Right ventricle myocardium inferior (tissue), 1 donor: Measurements from ENCODE around the gene NHEJ1. TPM values are rescaled to one million over a fixed set of nuclear protein-coding genes. Genes with fewer than 3 reads are reported as not detected.

Experiments
- ATAC-seq: fragments of 200-7000 bp; cut with Tn5 transposase; one replicate; pipeline ENCODE4 v1.9.1; 2020; ENCODE audit warnings: mild to moderate bottlenecking, moderate library complexity
- DNase-seq: peaks from one replicate; pipeline ENCODE4 v3.0.0; 2021; ENCODE audit errors: missing footprints
- intact Hi-C: fragments of 100-400 bp; cut with DNase I; formaldehyde crosslinking; loops from one replicate; pipeline ENCODE4 v1.11.0; 2022
- total RNA-seq: library from RNA; stranded (reverse); fragmentation: NEBNext Ultra II Directional; extraction: Animal tissue kit (Norgen Biotek cat#: 25700); gene quantifications from one replicate; pipeline ENCODE4 v1.2.1, GENCODE V29; 2021
- donor health status: DM: no; HTN: yes; CAD: no; lungs with severe emphysema.

The NHEJ1 gene
- total RNA-seq, 1 donor from 2014 or later: 9.7 TPM

GRCh38 chr2:219078951-219079350 is 81.7 kb downstream of the NHEJ1 start:
- ATAC-seq: no peak

GRCh38 chr2:219078126-219078525 is 82.5 kb downstream of the NHEJ1 start:
- intact Hi-C loops: no loop called here
- DNase-seq: no peak
- ATAC-seq: no peak

More at GRCh38 chr2:219078951-219079350, 81.7 kb downstream of the NHEJ1 start:
- no peak for DNase-seq
- intact Hi-C loops: no loop called here

GRCh38 chr2:219076253-219076652 is 84.4 kb downstream of the NHEJ1 start:
- ATAC-seq: no peak
- intact Hi-C loops: no loop called here
- DNase-seq: no peak

GRCh38 chr2:219073413-219074129 is 87.0 kb downstream of the NHEJ1 start:
- intact Hi-C loops: no loop called here
- no peak for ATAC-seq

GRCh38 chr2:219072741-219073250 is 87.8 kb downstream of the NHEJ1 start:
- ATAC-seq: no peak
- DNase-seq: no peak
- intact Hi-C loops: loop anchor here (1.0 kb wide), 1 partner anchor 47 kb away; no protein-coding TSS in a partner anchor

More at GRCh38 chr2:219073413-219074129, 87.0 kb downstream of the NHEJ1 start:
- no peak for DNase-seq

GRCh38 chr2:219071131-219071816 is 89.3 kb downstream of the NHEJ1 start:
- no peak for DNase-seq
- intact Hi-C loops: no loop called here
- ATAC-seq: no peak

GRCh38 chr2:219065484-219065883 is 95.1 kb downstream of the NHEJ1 start:
- DNase-seq (no peak), ATAC-seq (no peak)
- intact Hi-C loops: no loop called here

GRCh38 chr2:219062081-219062480 is 98.5 kb downstream of the NHEJ1 start:
- intact Hi-C loops: no loop called here
- DNase-seq (no peak), ATAC-seq (no peak)

- DNase-seq: no peak
- no peak for ATAC-seq
- intact Hi-C loops: no loop called here
These were observed 99.5 kb downstream of the NHEJ1 start, which contains the start of gene IHH for GRCh38 chr2:219060821-219061791. TSS of gene IHH (minus strand) at chr2:219060921. CDS start at chr2:219060467, 454 bp downstream.

- ATAC-seq: no peak
- intact Hi-C loops: loop anchor here (2.0 to 5.0 kb wide), 2 partner anchors 95 to 237 kb away; no protein-coding TSS in a partner anchor
- DNase-seq: no peak
These were observed 100.6 kb downstream of the NHEJ1 start for GRCh38 chr2:219059725-219060682.

- intact Hi-C loops: loop anchor here (2.0 to 5.0 kb wide), 2 partner anchors 95 to 238 kb away; no protein-coding TSS in a partner anchor
- ATAC-seq: no peak
- DNase-seq: no peak
These were observed 101.3 kb downstream of the NHEJ1 start for GRCh38 chr2:219059375-219059724.

- DNase-seq (no peak), ATAC-seq (peak; percentile 60)
- intact Hi-C loops: loop anchor here (1.0 to 5.0 kb wide), 3 partner anchors 61 to 239 kb away; no protein-coding TSS in a partner anchor
These were observed 101.9 kb downstream of the NHEJ1 start for GRCh38 chr2:219058541-219059374.

- ATAC-seq: peak; percentile 93
- intact Hi-C loops: loop anchor here (1.0 to 5.0 kb wide), 3 partner anchors 61 to 239 kb away; no protein-coding TSS in a partner anchor
These were observed 102.7 kb downstream of the NHEJ1 start for GRCh38 chr2:219057709-219058540.

GRCh38 chr2:219056896-219057708 is 103.5 kb downstream of the NHEJ1 start:
- intact Hi-C loops: loop anchor here (5.0 kb wide), 1 partner anchor 240 kb away; no protein-coding TSS in a partner anchor

More at GRCh38 chr2:219057709-219058540, 102.7 kb downstream of the NHEJ1 start:
- DNase-seq: peak; percentile 88

More at GRCh38 chr2:219056896-219057708, 103.5 kb downstream of the NHEJ1 start:
- DNase-seq (no peak), ATAC-seq (no peak)
